GM12873 (cell line): Measurements from ENCODE around the gene PAPOLG.

Experiments used
- TF ChIP-seq, protein P1 (sequence below): IDR thresholded peaks from 2 replicates; pipeline ENCODE4 v1.5.1; 2012; ENCODE audit warnings: low read depth, mild to moderate bottlenecking, moderate library complexity, low read length, control low read depth; ENCODE audit not compliant: insufficient read depth; ENCODE audit errors: missing control alignments

The PAPOLG gene

DNA sequence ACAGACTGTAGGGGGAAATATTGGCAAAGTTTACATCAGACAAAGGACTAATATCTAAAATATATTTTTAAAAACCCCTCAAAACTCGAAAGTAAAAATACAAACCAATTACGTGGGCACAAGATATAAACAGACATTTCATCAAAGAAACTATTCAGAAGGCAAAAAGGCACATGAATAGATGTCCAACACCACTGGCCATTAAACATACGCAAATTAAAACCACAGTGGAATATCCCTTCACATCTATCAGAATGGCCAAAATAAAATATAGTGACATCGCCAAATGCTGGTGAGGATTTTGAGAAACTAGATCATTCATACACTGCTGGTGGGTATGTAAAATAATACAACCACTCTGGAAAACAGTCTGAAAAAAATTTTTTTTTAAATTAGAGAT is 30.6 kb upstream of the PAPOLG start:
- TF ChIP-seq, protein P1, sequence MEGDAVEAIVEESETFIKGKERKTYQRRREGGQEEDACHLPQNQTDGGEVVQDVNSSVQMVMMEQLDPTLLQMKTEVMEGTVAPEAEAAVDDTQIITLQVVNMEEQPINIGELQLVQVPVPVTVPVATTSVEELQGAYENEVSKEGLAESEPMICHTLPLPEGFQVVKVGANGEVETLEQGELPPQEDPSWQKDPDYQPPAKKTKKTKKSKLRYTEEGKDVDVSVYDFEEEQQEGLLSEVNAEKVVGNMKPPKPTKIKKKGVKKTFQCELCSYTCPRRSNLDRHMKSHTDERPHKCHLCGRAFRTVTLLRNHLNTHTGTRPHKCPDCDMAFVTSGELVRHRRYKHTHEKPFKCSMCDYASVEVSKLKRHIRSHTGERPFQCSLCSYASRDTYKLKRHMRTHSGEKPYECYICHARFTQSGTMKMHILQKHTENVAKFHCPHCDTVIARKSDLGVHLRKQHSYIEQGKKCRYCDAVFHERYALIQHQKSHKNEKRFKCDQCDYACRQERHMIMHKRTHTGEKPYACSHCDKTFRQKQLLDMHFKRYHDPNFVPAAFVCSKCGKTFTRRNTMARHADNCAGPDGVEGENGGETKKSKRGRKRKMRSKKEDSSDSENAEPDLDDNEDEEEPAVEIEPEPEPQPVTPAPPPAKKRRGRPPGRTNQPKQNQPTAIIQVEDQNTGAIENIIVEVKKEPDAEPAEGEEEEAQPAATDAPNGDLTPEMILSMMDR, result no peak

DNA sequence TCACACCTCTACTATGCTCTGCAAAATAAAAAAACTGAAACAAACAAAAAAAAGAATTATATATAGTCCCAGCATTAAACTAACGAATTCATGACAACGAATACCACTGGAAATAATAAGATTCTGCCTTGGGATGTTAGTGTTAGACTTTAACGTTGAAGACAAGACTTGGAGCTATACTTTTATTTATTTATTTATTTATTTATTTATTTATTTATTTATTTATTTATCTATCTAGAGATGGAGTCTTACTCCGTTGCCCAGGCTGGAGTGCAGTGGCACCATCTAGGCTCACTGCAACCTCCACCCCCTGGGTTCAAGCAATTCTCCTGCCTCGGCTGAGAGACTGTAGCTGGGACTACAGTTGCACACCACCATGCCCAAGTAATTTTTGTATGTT is 27.2 kb upstream of the PAPOLG start:
- TF ChIP-seq, protein P1, result no peak

DNA sequence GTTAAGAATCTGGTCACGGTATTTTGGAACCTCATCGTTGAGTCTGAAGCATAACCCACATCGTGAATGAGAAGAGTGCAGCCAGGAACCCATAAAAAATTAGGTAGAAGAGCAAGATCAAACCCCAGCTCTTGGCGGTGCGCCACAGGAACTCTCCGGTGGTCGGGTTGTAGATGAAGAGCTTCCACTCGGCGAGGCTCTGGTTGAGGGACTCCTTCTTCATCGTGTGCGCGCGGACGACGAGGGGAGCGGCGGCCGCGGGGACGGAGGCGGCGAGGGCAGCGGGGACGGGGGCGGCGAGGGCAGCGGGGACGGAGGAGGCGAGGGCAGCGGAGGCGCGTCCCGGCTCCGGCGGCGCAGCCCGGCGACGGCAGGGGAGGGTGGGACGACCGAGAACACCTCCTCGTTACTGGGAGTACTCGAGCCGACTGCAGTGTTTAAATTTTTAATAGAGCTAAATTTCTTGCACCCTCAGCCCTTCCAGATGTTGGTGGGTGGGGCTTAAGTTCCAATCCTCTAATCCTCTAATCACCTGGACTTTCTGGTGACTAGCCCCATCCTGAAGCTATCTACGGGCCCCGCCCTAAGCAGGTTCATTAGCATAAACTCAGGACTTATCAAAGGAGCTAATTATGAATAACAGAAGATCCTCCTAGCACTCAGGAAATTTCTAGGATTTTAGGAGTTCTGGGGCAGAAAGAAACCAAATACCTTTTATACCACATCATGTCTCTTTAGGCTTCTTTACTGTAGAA is 20.4 kb upstream of the PAPOLG start:
- TF ChIP-seq, protein P1, result no peak

DNA sequence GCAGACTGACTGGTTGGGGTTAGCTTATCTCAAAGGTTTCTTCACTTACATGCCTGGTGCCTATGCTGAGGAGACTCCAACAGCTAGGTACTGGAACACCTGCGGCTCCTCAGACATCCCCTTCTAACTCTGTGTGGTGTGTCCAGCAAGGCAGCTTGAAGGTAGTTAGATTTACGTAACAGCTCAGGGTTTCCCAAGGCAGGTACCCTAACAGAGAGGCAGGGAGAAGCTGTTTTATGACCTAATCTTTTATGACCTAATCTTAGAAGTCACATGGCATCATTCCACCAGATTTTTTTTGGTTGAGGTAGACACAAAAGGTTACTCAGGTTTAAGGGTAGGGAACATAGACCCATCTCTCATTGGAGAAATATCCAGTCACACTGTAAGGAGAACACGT is 17.4 kb upstream of the PAPOLG start:
- TF ChIP-seq, protein P1, result no peak

DNA sequence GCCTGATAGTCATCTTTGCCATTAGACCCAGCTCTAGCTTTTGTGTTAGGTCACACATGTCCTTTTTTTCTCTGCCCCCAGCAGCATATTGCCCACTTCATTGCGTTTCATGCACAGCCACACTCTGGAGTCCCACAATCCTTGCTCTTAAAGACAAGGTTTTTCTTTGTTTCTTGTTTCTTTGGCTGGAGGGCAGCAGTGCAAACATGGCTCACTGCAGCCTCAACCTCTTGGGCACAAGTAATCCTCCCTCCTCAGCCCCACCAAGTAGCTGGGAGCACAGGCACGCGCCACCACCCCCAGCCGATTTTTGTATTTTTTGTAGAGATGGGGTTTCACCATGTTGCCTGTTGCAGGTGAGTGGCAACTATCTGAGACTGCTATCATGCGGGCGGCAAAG is 16.9 kb upstream of the PAPOLG start:
- TF ChIP-seq, protein P1, result no peak

DNA sequence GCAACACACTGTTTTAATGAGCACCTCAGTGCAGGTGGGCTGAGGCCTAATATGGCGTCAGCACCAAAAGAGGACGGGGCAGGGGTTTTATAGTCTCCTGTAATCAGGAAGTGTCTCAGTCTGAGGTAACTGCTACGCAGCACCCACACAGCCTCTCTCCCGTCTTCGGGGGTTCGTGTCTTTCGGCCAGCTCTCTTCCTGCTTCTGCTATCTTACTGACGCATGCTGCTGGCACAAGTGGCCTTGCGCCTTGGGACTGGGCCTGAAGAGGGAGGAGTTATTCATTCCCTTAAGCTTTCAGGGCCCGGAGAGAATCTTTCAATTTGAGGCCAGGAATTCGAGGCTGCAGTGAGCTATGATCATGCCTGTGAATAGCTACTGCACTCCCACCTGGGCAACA is 14.5 kb upstream of the PAPOLG start:
- TF ChIP-seq, protein P1, result no peak

DNA sequence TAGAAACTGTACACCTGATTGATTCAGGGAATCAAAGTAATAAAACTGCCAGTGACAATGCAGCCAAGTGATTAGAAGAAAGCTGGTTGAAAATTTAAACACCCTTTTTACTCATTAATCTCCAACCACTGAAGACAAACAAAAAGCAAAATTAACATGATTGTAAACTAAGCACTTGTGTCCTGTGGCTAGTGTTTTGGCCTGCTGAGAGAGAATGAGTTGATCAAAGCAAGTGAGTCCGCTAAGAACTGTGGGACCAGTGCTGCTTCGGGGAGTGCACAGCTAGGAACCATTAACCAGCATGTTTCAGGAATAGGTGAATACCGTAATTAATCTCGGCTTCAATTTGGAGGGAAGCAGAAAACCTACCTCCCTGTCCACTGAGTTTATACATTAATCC is 13.6 kb upstream of the PAPOLG start:
- TF ChIP-seq, protein P1, result no peak
